Caki2 (cell line): Measurements from ENCODE around the gene CWF19L2. TPM values are rescaled to one million over a fixed set of nuclear protein-coding genes. Genes with fewer than 3 reads are reported as not detected.
"Not testable (repeated sequence)": the region's sequence is repeated elsewhere in the genome, so short reads cannot be mapped to it uniquely, and the experiment has no call there.

Experiments used
- DNase-seq: peaks from one replicate; pipeline ENCODE4 v3.0.0-alpha.2; 2015; ENCODE audit warnings: low read depth
- in situ Hi-C: cut with HindIII; loops from 2 replicates; pipeline ENCODE4 v1.10.0; 2016; ENCODE audit warnings: low sequenced_read_pairs, low pct_unique_long_range_greater_than_20kb, mixed read lengths
- total RNA-seq: library from RNA; depleted of rRNA; stranded (reverse); fragments of >200 nt; shearing (Covaris generic); gene quantifications from 2 replicates; pipeline ENCODE4 v1.2.3, GENCODE V29; 2014; ENCODE audit warnings: low replicate concordance

Gene CWF19L2
- total RNA-seq, 1 experiment from 2014 or later: 5.0 TPM

DNA sequence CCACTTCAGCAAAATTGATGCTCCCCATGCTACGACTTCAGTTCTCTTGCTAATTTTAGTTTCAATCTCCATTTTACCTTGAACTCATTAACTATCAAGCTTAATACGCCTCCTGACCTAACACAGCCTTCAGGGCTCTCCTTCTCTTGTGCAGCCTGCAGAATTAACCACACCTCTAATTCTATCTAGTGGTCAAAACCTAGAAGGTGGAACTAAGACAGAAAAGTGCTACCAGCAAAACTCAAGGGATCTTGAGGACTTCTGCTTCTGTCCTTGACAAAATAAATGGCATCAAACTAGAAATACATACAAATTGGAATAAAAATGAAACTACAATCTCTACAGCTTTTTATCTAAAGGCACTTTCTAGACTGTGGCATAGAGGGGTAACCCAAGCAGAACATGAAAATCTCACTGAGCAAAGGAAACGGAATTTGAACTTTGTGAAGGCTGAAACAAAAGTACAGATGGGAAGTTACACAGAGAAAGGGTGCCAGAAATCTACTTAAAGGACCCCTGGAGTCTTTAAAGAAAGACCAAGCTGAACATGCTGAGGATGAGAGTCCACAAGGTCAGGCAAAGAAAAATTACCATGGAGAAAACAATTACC, 10.7 kb downstream of the CWF19L2 start:
- DNase-seq: no peak

GRCh38 chr11:107442715-107443215, 14.9 kb downstream of the CWF19L2 start:
- in situ Hi-C loops: no loop called here
- DNase-seq: no peak

More for the DNA sequence above, 10.7 kb downstream of the CWF19L2 start:
- in situ Hi-C loops: no loop called here

DNA sequence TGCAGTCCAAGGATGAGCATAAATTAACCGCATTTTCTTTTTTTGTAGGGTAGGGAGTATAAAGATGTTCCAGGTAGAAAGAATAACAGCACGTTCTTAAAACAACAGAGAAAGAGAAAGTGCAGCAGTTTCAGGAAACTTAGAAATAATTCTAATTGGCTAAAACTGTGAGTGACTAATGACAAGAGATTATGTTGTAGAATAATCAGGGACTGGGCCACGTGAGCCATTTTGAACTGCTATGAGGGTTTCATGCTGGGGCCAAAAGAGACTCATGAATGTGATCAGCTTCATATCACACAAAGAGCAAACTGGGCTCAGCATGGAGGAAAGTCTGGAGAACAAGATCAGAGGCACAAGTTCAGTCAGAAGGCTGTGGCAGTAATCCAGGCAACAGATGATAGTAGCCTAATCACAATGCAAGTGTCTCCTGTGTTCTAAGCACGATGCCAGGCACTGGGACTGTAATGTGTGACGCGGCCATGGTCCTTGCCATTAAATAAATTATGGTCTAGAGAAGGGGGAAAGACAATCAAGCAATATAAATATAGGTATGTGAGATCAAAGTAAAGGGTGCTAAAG, 17.9 kb downstream of the CWF19L2 start:
- in situ Hi-C loops: no loop called here
- no peak for DNase-seq

DNA sequence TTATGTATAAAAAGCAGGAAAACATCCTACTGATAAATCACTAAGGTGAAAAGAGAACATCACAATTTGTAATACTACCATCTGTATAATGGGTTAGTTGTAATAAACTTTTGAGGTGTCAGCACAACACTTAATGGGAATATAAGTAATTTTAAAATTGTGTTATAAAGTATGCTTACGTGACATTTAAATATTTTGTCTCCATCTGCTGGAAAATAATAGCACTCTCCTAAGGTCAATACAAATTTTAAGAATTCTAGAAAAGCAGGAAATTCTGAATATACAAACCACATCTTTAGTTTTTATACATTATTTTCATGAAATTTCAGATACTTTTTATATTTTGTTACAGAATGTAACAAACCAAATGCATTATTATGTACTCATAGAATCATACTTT, 19.5 kb downstream of the CWF19L2 start:
- in situ Hi-C loops: no loop called here
- DNase-seq: no peak

- no peak for DNase-seq
- in situ Hi-C loops: no loop called here
Measured at GRCh38 chr11:107430525-107430924, 27.1 kb downstream of the CWF19L2 start.

GRCh38 chr11:107427569-107428180, 29.9 kb downstream of the CWF19L2 start:
- in situ Hi-C loops: no loop called here
- no peak for DNase-seq

GRCh38 chr11:107413352-107413751, 44.3 kb downstream of the CWF19L2 start:
- in situ Hi-C loops: no loop called here
- no peak for DNase-seq

- in situ Hi-C loops: no loop called here
- DNase-seq: peak; percentile 2
Measured at GRCh38 chr11:107408762-107409211, 48.8 kb downstream of the CWF19L2 start.

GRCh38 chr11:107405260-107405659, 52.4 kb downstream of the CWF19L2 start:
- in situ Hi-C loops: no loop called here

GRCh38 chr11:107401131-107401530, 56.5 kb downstream of the CWF19L2 start:
- in situ Hi-C loops, DNase-seq: not testable (repeated sequence)

More at GRCh38 chr11:107405260-107405659, 52.4 kb downstream of the CWF19L2 start:
- no peak for DNase-seq

GRCh38 chr11:107397357-107397756, 60.3 kb downstream of the CWF19L2 start:
- in situ Hi-C loops: no loop called here
- DNase-seq: peak; percentile 23

- in situ Hi-C loops: no loop called here
- DNase-seq: no peak
Measured at GRCh38 chr11:107392611-107393010, 65.0 kb downstream of the CWF19L2 start.

GRCh38 chr11:107390701-107391100, 66.9 kb downstream of the CWF19L2 start:
- DNase-seq, in situ Hi-C loops: not testable (repeated sequence)

GRCh38 chr11:107387666-107388065, 70.0 kb downstream of the CWF19L2 start:
- in situ Hi-C loops: no loop called here
- DNase-seq: no peak

DNA sequence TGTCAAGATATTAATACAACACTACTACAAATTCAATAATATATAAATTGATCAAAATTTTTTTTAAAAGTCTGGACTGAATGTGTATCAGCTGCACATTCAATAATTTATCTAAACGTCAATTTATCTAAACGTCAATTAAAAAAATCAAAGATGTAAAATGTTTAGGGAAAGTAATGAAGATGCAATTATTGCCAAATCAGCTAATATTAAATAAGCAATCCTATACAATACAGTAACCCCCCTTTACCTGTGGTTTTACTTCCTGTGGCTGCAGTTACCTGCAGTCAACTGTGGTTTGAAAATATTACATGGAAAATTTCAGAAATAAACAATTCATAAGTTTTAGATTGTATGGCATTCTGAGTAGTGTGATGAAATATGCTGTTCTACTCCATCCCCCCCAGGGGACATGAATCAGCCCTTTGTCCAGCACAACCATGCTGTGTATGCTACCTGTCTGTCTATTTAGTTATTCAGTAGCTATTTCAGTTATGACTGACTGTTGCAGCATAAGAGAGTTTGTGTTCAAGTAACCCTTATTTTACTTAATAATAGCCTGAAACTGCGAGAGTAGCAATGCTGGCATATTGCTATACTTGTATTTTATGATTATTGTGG, 72.2 kb downstream of the CWF19L2 start:
- in situ Hi-C loops: no loop called here
- no peak for DNase-seq

DNA sequence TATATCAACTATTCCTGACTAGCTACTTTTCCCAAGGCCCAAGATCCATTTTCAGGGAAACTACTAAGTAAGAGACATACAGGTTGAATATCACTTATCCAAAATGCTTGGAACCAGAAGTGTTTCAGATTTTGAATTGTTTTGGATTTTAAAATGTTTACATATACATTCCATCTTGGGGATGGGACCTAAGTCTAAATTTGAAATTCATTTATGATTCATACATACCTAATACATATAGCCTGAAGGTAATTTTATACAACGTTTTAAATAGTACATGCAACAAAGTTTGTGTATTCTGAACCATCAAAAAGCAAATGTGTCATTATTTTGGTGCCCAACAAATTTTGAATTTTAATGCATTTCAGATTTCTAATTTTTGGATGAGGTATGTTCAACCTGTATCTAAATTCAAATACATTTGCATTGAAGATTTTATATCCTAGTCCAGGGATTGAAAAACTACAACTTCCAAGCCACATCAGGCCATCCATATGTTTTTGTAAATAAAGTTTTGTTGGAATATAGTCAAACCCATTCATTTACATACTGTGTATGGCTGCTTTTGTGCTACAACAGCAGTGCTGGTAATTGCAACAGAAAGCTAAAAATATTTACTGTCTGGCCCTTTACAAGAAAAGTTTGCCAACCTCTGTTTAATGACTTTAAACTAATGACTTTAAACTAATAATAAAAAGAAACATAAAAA, 73.3 kb downstream of the CWF19L2 start:
- in situ Hi-C loops: no loop called here
- no peak for DNase-seq

- no peak for DNase-seq
- in situ Hi-C loops: no loop called here
Measured at GRCh38 chr11:107372439-107372838, 85.2 kb downstream of the CWF19L2 start.

DNA sequence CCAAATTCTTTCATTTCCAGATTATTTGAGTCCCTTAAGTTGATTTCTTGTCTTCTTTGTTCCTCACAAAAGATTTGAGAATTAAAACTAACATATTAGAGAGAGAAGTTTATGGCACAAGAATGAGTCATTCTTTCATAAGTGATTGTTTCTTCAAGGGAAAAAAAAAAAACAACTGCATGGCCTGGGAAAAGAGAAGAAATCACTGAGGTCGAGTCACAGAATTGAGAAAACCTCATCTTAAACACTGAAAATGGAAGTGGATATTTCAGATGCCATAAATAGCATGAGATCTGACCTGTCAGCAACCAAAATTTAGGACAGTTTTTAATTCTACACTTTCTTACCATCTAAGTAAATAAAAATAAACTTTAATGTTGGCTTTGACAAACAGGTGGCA, 87.2 kb downstream of the CWF19L2 start:
- in situ Hi-C loops: no loop called here
- peak; percentile 18 for DNase-seq
